ENCODE data around the gene MEIS2. TPM values are rescaled to one million over a fixed set of nuclear protein-coding genes. Genes with fewer than 3 reads are reported as not detected.
"Not testable (repeated sequence)": the region's sequence is repeated elsewhere in the genome, so short reads cannot be mapped to it uniquely, and the experiment has no call there.

The MEIS2 gene
- total RNA-seq, 2 experiments from 2014 or later, result not detected

DNA sequence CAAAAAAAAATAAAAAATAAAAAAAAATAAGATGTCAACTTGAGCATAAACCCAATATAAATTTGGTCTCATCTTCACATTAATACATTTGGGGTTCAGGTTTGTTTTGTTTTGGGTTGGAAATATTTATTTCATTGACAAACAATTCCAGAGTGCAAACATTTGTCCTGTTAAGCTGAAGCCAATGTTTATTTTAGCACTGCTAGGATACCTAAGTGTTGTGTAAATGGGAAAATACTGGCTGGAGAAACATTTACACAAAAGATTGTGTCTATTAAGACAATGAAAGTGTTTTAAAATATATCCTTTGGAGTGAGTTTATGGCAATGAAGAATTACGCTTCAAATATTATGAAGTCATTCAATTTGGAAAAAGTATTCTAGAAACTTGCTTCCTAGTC is 91.1 kb downstream of the MEIS2 start:
- no peaks in the 10 kb centered on the region for H3K27me3 Mint-ChIP-seq
- H3K9me3 Mint-ChIP-seq, result no peaks in the 10 kb centered on the region
- DNase-seq, result no peak
- no peak overlapping the region for H3K4me3 Mint-ChIP-seq
- no peaks in the 10 kb centered on the region for H3K36me3 Mint-ChIP-seq
- no peak overlapping the region for H3K27ac Mint-ChIP-seq
- no peaks in the 10 kb centered on the region for H3K4me1 Mint-ChIP-seq

DNA sequence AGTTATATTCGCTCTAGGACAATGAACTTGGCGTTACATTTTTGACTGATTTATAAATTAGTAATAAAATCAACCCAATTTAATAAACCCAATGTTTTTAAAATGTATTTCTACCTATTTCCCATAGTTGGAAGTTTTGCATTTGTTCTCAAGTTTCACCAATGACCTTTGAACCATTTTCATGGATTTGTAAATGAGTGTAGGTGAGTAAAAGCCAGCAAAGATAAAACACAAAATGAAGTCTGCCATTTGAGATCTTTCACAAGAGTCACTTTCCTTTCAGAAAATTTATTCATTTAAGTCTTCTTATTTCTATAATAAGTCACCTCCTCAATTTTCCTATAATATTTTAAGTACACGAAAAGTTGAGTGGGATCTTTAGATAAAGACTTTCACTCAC is 92.1 kb downstream of the MEIS2 start:
- Mint-ChIP-seq H3K9me3 (no peaks in the 10 kb centered on the region), H3K27me3 (no peaks in the 10 kb centered on the region), H3K27ac (no peak overlapping the region), H3K4me3 (no peak overlapping the region), H3K4me1 (no peaks in the 10 kb centered on the region), H3K36me3 (no peaks in the 10 kb centered on the region)
- no peak for DNase-seq

DNA sequence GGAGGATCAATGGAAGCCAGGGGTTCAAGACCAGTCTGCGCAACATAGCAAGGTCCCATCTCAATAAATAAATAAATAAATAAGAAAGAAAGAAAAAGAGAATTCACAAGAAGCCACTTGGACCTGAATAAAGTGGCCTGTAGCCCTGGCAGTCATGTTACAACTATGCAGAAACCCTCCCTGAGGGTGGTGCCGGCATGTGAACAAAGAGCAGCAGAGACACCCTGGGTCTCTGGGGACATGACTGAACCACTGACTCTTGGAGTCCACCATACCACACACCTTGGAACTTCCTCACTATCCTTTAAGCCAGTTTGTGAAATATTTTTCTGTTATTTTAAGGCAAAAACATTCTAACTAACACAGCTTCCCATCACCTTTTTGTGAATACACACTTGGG is 93.0 kb downstream of the MEIS2 start:
- DNase-seq, result no peak
- Mint-ChIP-seq H3K9me3 (no peaks in the 10 kb centered on the region), H3K4me1 (no peaks in the 10 kb centered on the region), H3K27me3 (peaks cover under 1% of the 10 kb centered on the region), H3K27ac (no peak overlapping the region), H3K36me3 (no peaks in the 10 kb centered on the region), H3K4me3 (no peak overlapping the region)

DNA sequence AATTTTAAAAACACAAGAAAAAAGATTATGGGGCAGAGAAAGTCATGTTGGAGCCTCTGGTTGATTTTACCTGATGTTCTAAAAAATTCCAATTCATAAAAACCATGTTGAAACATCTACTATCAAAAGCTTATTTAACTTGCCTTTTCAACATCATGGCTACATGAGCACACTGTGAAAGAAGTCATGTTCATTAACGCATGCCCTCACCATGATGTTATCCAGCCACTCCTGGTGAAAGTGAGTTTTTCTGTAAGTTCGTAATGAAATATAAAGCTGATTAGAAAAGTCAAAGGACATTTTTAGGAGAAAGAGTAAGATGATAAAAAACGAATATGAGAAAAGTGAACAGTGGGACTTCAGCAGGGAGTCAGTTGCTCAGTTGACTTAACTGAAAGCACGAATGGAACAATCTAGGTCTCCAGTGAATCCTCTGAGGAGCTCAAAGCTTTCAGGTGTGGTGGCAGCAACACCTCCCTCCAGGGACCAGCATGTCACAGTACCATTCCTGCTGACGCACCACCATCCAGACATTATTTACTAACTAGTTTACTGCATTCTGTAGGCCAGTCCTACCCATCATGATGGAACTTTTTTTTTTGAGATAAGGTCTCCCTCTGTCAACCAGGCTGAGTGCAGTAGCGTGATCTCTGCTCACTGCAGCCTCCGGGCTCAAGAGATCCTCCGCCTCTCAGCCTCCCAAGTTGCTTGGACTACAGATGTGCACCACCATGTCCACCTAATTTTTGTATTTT is 95.2 kb downstream of the MEIS2 start:
- no peak for DNase-seq
- H3K9me3 Mint-ChIP-seq, result no peaks in the 10 kb centered on the region
- H3K4me1 Mint-ChIP-seq, result no peaks in the 10 kb centered on the region
- peaks cover 4% of the 10 kb centered on the region for H3K27me3 Mint-ChIP-seq
- no peak overlapping the region for H3K4me3 Mint-ChIP-seq
- no peaks in the 10 kb centered on the region for H3K36me3 Mint-ChIP-seq
- no peak overlapping the region for H3K27ac Mint-ChIP-seq

DNA sequence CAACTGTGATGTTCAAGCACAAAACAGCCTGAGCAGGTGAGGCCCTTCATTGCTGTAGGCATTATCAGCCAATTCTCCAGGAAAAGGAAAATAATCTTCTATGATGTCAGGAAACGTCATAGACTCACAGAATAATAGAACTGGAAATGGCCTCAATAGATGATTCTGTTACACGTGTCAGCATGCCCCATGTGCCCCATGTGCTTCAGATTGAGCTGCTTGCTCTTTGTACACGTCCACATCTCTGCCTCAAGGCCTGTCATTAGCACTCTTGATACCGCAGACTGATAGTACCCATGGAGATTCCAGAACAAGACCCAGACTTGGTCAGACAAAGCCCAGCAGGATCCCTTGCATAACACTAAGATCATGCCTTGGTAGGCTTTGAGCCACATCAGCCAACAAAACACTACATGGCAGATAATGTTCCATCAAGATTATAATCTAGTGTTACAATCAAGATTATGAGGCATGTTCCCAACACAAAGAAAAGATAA is 95.9 kb downstream of the MEIS2 start:
- Mint-ChIP-seq H3K4me3 (no peak overlapping the region), H3K9me3 (no peaks in the 10 kb centered on the region), H3K27ac (no peak overlapping the region), H3K36me3 (no peaks in the 10 kb centered on the region), H3K27me3 (peaks cover 4% of the 10 kb centered on the region), H3K4me1 (no peaks in the 10 kb centered on the region)
- DNase-seq, result no peak

DNA sequence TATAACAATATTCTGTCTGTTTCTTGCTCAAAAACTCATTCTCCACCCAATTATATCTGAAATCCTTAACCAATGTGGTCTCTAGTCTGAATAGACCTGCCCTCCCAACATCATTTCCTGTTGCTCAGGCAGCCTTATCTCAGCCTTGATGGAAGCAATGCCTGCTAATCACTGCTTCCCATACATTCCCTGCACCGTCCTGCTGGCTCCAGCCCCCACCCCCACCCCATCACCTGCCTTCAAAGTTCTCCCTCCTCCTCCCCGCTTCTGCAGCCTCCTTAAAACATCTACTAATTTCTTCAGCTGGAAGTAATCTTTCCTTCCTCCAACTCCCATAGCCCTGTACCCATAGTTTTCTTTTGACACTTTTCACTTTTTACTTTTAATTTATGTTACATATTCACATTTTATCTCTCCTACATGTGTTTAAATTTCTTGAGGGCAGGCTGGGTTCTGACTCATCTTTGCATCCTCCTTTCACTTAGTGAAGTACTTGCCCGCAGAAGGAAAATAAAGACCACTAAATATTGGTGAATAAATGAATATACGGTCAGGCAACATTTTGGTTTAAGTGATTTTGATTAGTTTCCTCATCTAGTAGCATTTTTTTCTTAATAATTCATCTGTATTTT is 98.2 kb downstream of the MEIS2 start:
- no peaks in the 10 kb centered on the region for H3K4me1 Mint-ChIP-seq
- H3K27ac Mint-ChIP-seq, result no peak overlapping the region
- H3K4me3 Mint-ChIP-seq, result no peak overlapping the region
- no peak for DNase-seq
- no peaks in the 10 kb centered on the region for H3K36me3 Mint-ChIP-seq
- peaks cover 4% of the 10 kb centered on the region for H3K27me3 Mint-ChIP-seq
- no peaks in the 10 kb centered on the region for H3K9me3 Mint-ChIP-seq

DNA sequence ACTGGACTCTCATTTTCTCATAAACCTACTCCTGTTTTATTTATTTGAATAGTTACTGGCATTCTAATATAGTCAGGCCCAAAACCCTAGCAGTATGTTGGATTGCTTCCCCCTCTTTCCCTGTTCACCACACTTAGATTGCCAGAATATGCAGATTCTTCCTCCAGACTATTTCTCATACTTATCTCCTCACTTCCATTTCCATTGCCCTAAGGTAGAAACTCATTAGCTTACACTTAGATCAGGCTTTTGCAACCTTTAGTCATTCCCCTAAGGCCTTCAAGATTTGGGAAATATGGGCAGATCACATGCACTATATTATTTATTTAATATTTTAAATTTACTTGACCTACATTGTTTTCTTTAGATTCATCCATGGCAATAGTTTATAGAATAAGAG is 98.9 kb downstream of the MEIS2 start:
- peaks cover 4% of the 10 kb centered on the region for H3K27me3 Mint-ChIP-seq
- H3K4me3 Mint-ChIP-seq, result no peak overlapping the region

DNA sequence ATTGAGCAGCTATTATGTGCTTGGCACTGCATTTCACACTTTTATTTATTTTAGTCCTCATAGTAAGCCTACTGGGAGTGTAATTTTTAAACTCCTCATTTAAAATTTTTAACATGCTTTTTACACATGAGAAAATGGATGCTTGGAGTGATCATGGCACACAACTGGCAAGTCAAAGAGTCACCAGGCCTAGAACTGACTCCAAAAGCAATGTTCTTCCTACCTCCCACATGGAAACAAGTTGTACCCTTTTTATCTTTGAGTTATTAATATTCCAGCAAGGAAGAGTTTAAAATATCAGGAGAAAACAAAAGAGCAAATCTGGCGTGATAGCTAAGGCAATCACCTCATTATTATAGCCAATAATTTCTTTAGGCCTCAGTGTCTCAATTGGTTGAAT is 100.6 kb downstream of the MEIS2 start:
- Mint-ChIP-seq H3K4me3 (no peak overlapping the region), H3K4me1 (no peaks in the 10 kb centered on the region), H3K9me3 (no peaks in the 10 kb centered on the region), H3K27ac (no peak overlapping the region), H3K36me3 (no peaks in the 10 kb centered on the region), H3K27me3 (peaks cover 7% of the 10 kb centered on the region)
- no peak for DNase-seq

More for the DNA sequence above, 98.9 kb downstream of the MEIS2 start:
- no peak for DNase-seq
- Mint-ChIP-seq H3K9me3 (no peaks in the 10 kb centered on the region), H3K27ac (no peak overlapping the region), H3K4me1 (no peaks in the 10 kb centered on the region), H3K36me3 (no peaks in the 10 kb centered on the region)

DNA sequence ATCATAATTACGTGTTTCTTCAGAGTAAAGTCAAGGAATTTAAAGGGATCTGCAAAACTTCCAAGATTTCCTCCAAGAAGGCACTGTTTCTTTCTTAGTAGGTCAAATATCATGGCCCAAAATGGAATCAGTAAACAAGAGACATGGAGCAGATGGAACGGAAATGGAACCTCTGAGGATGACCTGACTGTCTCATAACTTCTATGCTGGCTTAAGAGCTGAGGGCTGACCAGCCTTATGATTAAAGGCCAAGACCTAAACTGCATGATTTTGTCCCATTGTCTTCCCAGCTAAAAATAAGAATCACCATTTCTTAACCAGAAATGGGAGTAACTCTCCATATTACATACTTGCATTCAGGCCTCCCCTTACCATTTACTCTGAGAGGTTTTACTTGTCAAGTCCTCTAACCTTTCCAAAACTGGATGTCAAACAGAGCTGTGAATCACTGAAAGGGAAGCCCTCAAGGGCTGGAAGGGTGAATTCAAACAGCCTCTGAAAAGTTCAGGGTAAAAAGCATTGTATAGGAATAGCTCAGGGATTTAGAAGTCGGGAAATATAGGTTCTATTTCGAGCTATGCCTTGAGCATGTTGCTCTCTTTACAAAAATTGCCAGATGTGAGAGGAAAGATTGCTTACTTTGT is 103.7 kb downstream of the MEIS2 start:
- Mint-ChIP-seq H3K9me3 (no peaks in the 10 kb centered on the region), H3K4me3 (no peak overlapping the region), H3K27me3 (peaks cover 4% of the 10 kb centered on the region), H3K27ac (no peak overlapping the region), H3K36me3 (no peaks in the 10 kb centered on the region), H3K4me1 (no peaks in the 10 kb centered on the region)
- DNase-seq, result no peak

DNA sequence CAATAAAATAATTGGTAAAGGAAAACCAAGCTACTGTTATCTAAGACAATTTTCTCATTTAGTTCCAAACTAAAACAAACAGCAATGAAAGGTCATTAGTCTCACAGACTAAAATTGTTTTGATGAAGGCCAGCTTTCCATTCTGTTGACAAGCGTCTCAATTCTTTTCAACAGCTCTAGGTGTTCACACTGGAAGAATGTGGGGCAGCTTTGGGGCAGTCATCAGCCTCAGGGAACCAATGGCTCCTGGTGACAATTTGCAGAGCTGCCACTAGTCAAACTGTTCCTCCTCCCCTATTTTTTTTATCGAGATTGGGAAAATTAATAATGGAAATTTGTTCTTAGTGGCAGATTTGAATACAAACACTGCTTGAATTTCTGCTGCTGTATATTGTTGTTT is 104.2 kb downstream of the MEIS2 start:
- no peaks in the 10 kb centered on the region for H3K4me1 Mint-ChIP-seq
- H3K36me3 Mint-ChIP-seq, result no peaks in the 10 kb centered on the region
- no peaks in the 10 kb centered on the region for H3K9me3 Mint-ChIP-seq
- no peak for DNase-seq
- H3K27ac Mint-ChIP-seq, result no peak overlapping the region
- H3K27me3 Mint-ChIP-seq, result peaks cover 4% of the 10 kb centered on the region
- no peak overlapping the region for H3K4me3 Mint-ChIP-seq

DNA sequence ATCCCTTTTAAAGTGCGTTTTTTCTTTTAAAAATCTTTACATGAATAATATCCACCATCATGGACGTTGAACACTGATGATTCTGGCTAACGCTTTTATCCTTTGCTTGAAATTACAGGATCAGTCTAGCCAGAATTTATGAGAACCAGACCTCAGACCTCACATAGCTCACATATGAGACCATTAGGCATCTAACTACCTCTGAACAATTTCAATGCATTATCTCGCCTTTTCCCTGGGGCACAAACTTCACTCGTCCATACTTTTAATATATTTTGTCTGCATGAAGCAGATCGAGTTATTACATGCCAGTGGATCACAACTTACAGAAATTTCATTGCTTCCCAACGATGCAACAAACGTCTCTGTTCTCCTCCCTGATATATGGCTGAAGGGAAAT is 105.6 kb downstream of the MEIS2 start:
- no peak for DNase-seq
- Mint-ChIP-seq H3K36me3 (no peaks in the 10 kb centered on the region), H3K9me3 (no peaks in the 10 kb centered on the region), H3K4me3 (no peak overlapping the region), H3K27ac (no peak overlapping the region), H3K4me1 (no peaks in the 10 kb centered on the region), H3K27me3 (peaks cover 4% of the 10 kb centered on the region)

DNA sequence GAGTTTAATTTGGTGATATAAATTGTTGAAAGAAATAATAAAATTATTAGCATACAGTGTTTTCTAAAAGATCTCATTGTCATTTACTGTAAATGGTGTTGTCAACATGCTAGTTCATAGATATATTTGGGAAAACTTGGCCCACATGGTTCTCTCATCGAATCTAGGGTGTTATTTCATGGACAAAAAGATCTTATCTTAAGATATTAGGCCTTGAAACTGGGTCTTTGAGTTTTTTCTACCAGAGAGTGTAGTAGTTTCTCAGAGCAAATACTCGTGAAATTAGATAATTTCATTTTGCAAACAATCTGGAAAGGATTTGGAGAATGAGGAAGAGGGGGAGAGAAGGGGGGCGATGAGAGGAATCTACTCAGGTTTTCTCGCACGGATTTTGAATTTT is 107.9 kb downstream of the MEIS2 start:
- H3K4me3 Mint-ChIP-seq, result no peak overlapping the region
- DNase-seq, result no peak
- peaks cover 4% of the 10 kb centered on the region for H3K27me3 Mint-ChIP-seq
- no peaks in the 10 kb centered on the region for H3K36me3 Mint-ChIP-seq
- no peak overlapping the region for H3K27ac Mint-ChIP-seq
- no peaks in the 10 kb centered on the region for H3K4me1 Mint-ChIP-seq
- no peaks in the 10 kb centered on the region for H3K9me3 Mint-ChIP-seq

DNA sequence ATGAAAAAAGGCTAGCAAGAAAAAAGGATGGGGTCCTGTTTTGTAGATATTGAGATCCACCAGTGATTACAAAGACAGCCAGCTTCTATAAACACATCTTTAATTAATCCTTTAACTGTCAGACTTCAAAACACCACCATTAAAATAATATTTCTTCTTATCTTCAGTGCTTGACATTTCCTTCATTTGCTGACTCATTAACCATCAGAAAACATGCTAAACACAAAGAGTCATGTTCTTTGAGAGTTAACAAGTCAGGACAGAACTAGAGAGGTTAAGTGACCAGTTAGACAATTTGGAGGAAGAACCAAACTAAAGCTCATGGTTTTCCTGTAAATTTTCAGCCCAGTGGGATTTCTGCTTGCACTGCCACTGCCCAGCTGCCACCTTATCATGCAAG is 111.4 kb downstream of the MEIS2 start:
- H3K4me1 Mint-ChIP-seq, result no peaks in the 10 kb centered on the region
- DNase-seq, result no peak
- no peak overlapping the region for H3K27ac Mint-ChIP-seq
- H3K27me3 Mint-ChIP-seq, result peaks cover 3% of the 10 kb centered on the region
- peaks cover 15% of the 10 kb centered on the region for H3K9me3 Mint-ChIP-seq
- no peak overlapping the region for H3K4me3 Mint-ChIP-seq
- no peaks in the 10 kb centered on the region for H3K36me3 Mint-ChIP-seq

DNA sequence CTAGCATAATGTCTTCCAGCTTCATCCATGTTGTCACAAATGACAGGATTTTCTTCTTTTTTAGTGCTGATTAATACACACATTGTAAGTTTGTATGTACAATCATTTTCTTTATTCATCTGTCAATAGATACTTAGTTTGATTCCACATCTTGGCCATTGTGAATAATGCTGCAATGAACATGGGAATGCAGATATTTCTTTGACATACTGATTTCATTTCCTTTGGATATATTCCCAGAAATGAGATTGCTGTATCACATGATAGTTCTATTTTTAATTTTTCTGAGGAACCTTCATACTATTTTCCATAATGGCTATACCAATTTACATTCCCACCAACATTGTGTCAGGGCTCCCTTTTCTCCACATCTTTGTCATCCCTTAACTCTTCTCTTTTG is 117.9 kb downstream of the MEIS2 start:
- peaks cover 3% of the 10 kb centered on the region for H3K27me3 Mint-ChIP-seq
- H3K4me3 Mint-ChIP-seq, result no peak overlapping the region
- H3K4me1 Mint-ChIP-seq, result no peaks in the 10 kb centered on the region
- H3K27ac Mint-ChIP-seq, result no peak overlapping the region
- DNase-seq, result no peak
- H3K9me3 Mint-ChIP-seq, result peaks cover 22% of the 10 kb centered on the region
- no peaks in the 10 kb centered on the region for H3K36me3 Mint-ChIP-seq

DNA sequence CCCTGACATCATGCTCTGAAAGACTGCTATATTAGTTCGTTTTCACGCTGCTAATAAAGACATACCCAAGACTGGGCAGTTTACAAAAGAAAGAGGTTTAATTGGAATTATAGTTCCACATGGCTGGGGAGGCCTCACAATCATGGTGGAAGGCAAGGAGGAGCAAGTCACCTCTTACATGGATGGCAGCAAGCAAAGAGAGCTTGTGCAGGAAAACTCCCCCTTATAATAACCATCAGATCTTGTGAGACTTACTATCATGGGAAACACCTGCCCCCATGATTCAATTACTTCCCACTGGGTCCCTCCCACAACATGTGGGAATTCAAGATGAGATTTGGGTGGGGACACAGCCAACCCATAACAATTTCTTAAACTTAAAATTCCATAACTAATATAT is 120.1 kb downstream of the MEIS2 start:
- DNase-seq, H3K4me1 Mint-ChIP-seq, H3K27me3 Mint-ChIP-seq, H3K36me3 Mint-ChIP-seq, H3K27ac Mint-ChIP-seq, H3K4me3 Mint-ChIP-seq: not testable (repeated sequence)
- peaks cover 19% of the 10 kb centered on the region for H3K9me3 Mint-ChIP-seq

DNA sequence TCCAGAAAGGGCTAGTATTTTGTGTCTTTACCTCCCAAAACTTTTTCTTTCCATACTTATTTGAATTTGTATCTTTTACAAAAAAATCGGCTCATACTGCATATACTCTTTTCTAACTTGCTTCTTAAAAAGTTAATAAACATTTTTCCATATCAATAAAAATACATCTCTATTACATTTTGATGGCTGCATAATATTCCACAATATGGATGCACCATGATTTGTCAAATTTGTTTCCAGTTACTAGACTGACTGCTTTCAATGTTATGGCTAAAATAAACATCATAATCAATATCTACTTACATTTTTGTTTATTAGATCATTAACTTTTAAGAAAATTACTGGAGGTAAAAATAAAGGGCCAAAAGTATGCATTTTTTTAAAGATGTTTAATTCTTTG is 121.7 kb downstream of the MEIS2 start:
- Mint-ChIP-seq H3K4me1 (no peaks in the 10 kb centered on the region), H3K27me3 (no peaks in the 10 kb centered on the region), H3K27ac (no peak overlapping the region), H3K4me3 (no peak overlapping the region), H3K9me3 (peaks cover 4% of the 10 kb centered on the region), H3K36me3 (no peaks in the 10 kb centered on the region)
- DNase-seq, result no peak

All from activated naive CD8-positive, alpha-beta T cell treated with anti-CD3 and anti-CD28 coated beads for 36 hours (primary cell).